GM18499 (cell line): Measurements from ENCODE around the gene GPC3.

Source experiments
- ATAC-seq: cut with Tn5 transposase; IDR thresholded peaks from one replicate; pipeline ENCODE4 v1.9.1; 2021; ENCODE audit warnings: moderate number of reproducible peaks; ENCODE audit not compliant: insufficient read depth, unreplicated experiment

Gene GPC3

GRCh38 chrX:133587818-133588217 is 397.6 kb downstream of the GPC3 start:
- ATAC-seq = no peak

- no peak for ATAC-seq
Measured at GRCh38 chrX:133587071-133587470, 398.3 kb downstream of the GPC3 start.

GRCh38 chrX:133586443-133586842 is 399.0 kb downstream of the GPC3 start:
- ATAC-seq = no peak

GRCh38 chrX:133583825-133584224 is 401.6 kb downstream of the GPC3 start:
- ATAC-seq = no peak

GRCh38 chrX:133580625-133581024 is 404.8 kb downstream of the GPC3 start:
- ATAC-seq = no peak

- no peak for ATAC-seq
Measured at GRCh38 chrX:133579631-133580030, 405.8 kb downstream of the GPC3 start.

- ATAC-seq = no peak
Measured at GRCh38 chrX:133576876-133577275, 408.5 kb downstream of the GPC3 start.

- ATAC-seq = no peak
Measured at GRCh38 chrX:133575501-133576136, 409.8 kb downstream of the GPC3 start.

GRCh38 chrX:133574716-133575115 is 410.7 kb downstream of the GPC3 start:
- no peak for ATAC-seq

- no peak for ATAC-seq
Measured at GRCh38 chrX:133570549-133570948, 414.8 kb downstream of the GPC3 start.

- no peak for ATAC-seq
Measured at GRCh38 chrX:133569217-133569616, 416.2 kb downstream of the GPC3 start.

GRCh38 chrX:133568109-133568508 is 417.3 kb downstream of the GPC3 start:
- ATAC-seq = no peak

- no peak for ATAC-seq
Measured at GRCh38 chrX:133566876-133567275, 418.5 kb downstream of the GPC3 start.

- no peak for ATAC-seq
Measured at GRCh38 chrX:133563705-133564104, 421.7 kb downstream of the GPC3 start.

- ATAC-seq = no peak
Measured at GRCh38 chrX:133561251-133561650, 424.1 kb downstream of the GPC3 start.

- no peak for ATAC-seq
Measured at GRCh38 chrX:133559909-133560308, 425.5 kb downstream of the GPC3 start.

GRCh38 chrX:133555782-133556458 is 429.5 kb downstream of the GPC3 start:
- ATAC-seq = no peak

GRCh38 chrX:133550665-133551485 is 434.5 kb downstream of the GPC3 start:
- ATAC-seq = no peak

- ATAC-seq = no peak
Measured at GRCh38 chrX:133549295-133549933, 436.0 kb downstream of the GPC3 start.

GRCh38 chrX:133546441-133546840 is 439.0 kb downstream of the GPC3 start:
- ATAC-seq = no peak

- no peak for ATAC-seq
Measured at GRCh38 chrX:133544778-133545177, 440.6 kb downstream of the GPC3 start.
